Measurements from ENCODE around the gene FHL1.

Gene FHL1

DNA sequence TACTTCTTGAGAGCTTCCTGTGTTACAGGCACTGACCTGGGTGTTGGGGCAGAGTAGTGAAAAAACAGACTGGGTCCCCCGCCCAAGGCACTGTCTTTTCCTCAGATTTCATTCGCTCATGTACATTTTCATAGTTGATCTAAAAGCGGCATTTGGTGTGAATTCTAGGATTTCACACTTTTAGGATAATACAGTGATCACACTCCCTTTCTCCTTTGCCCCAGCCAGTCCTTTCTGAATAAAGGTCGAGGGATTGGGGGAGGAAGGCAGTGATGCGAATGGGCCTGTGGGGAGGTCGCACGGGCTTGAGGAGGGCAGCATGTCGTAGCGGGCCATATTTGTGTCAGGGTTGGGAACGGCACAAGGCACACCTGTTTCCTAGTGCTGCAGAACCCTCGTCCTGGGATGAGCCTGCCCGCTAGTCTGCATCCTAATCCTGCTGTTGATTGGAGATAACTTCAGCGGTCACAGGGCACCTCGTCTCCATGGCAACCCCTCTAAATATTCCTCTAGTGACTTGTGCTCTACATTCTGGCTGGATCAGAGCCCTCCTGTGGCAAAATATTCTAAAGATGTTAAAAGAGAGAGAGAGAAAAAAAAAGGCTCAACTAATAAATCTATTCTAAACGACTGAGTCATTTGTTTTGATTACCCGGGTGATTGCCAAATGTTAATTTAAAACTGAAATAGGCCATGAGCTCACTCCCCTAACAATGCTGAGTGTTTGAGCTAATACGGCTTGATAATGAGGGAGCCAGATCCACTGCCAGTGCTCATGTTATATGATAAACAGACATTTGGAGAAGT is 21.8 kb downstream of the FHL1 start:
- peak overlapping the region; percentile 92 for H3K27ac ChIP-seq (ENCODE audit: low read length)
- H3K4me1 ChIP-seq (ENCODE audit: control insufficient read depth in 1 of 2, insufficient read depth in 2 of 2, low read length in 2 of 2) = peaks cover 9 to 33% of the 10 kb centered on the region in 2 donors

GRCh38 chrX:136170139-136170800 is 22.9 kb downstream of the FHL1 start:
- H3K9me3 ChIP-seq (ENCODE audit: control insufficient read depth in 1 of 2, low read length in 2 of 2) = no peaks in the 10 kb centered on the region
- H3K4me1 ChIP-seq (ENCODE audit: control insufficient read depth in 1 of 2, insufficient read depth in 2 of 2, low read length in 2 of 2) = peaks cover 9 to 44% of the 10 kb centered on the region in 2 donors
- H3K27me3 ChIP-seq (ENCODE audit: low read depth, low read length) = no peaks in the 10 kb centered on the region
- H3K4me3 ChIP-seq (ENCODE audit: low read depth in 1 of 2, low read length in 2 of 2) = peak overlapping the region in 1 of 2 donors; percentile 28
- peak overlapping the region; percentile 90 for H3K27ac ChIP-seq (ENCODE audit: low read length)
- H3K36me3 ChIP-seq (ENCODE audit: control insufficient read depth in 1 of 2, insufficient read depth in 2 of 2, low read length in 2 of 2) = no peaks in the 10 kb centered on the region

More for the DNA sequence above, 21.8 kb downstream of the FHL1 start:
- Histone ChIP-seq H3K36me3 (ENCODE audit: control insufficient read depth in 1 of 2, insufficient read depth in 2 of 2, low read length in 2 of 2) (no peaks in the 10 kb centered on the region), H3K9me3 (ENCODE audit: control insufficient read depth in 1 of 2, low read length in 2 of 2) (no peaks in the 10 kb centered on the region), H3K27me3 (ENCODE audit: low read depth, low read length) (no peaks in the 10 kb centered on the region), H3K4me3 (ENCODE audit: low read depth in 1 of 2, low read length in 2 of 2) (peak overlapping the region in 1 of 2 donors; percentile 16)

DNA sequence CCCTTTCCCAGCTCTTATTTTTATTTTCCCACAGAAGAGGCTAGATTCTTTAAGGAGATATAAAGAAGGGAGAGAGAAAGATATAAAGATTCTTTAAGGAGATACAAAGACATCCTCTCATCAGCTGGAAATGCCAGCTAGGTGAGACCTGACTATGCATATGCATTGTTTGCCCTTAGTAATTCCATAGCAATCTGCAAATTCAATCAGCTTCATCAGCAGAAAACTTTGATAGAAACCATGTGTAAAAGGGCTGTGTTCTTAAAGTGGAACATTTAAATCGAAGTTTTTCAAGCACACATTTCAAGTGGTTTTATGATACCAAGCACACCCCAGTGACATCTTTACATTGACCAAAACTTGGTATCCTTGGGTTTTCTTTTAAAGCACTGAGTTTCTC is 24.1 kb downstream of the FHL1 start:
- no peaks in the 10 kb centered on the region for H3K27me3 ChIP-seq (ENCODE audit: low read depth, low read length)
- no peaks in the 10 kb centered on the region for H3K36me3 ChIP-seq (ENCODE audit: control insufficient read depth in 1 of 2, insufficient read depth in 2 of 2, low read length in 2 of 2)
- peak overlapping the region; percentile 90 for H3K27ac ChIP-seq (ENCODE audit: low read length)
- H3K9me3 ChIP-seq (ENCODE audit: control insufficient read depth in 1 of 2, low read length in 2 of 2) = no peaks in the 10 kb centered on the region
- H3K4me3 ChIP-seq (ENCODE audit: low read depth in 1 of 2, low read length in 2 of 2) = no peak overlapping the region
- peaks cover 5 to 44% of the 10 kb centered on the region in 2 donors for H3K4me1 ChIP-seq (ENCODE audit: control insufficient read depth in 1 of 2, insufficient read depth in 2 of 2, low read length in 2 of 2)

DNA sequence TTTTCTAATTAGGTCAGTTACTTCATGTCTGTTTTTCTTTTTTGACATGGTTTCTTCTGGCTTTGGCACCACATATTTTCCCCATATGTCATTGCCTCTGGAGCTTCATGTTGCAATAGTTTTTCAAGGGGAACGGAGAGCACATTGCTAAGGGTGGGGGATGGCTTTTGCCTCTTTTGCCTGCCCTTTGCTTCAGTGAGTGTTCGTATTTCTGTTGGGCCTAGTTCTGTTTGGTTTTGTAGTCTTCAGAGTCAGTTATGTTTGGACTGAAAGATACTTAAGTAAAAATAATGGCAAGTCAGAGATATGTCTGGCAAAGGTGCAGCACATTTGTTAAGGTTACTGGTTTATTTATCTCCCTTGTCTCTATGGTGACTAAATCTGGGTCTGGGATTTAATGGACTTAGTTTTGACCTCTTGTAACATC is 29.1 kb downstream of the FHL1 start:
- Histone ChIP-seq H3K27me3 (ENCODE audit: low read depth, low read length) (no peaks in the 10 kb centered on the region), H3K4me3 (ENCODE audit: low read depth in 1 of 2, low read length in 2 of 2) (no peak overlapping the region), H3K36me3 (ENCODE audit: control insufficient read depth in 1 of 2, insufficient read depth in 2 of 2, low read length in 2 of 2) (no peaks in the 10 kb centered on the region), H3K9me3 (ENCODE audit: control insufficient read depth in 1 of 2, low read length in 2 of 2) (no peaks in the 10 kb centered on the region), H3K27ac (ENCODE audit: low read length) (peak overlapping the region; percentile 91), H3K4me1 (ENCODE audit: control insufficient read depth in 1 of 2, insufficient read depth in 2 of 2, low read length in 2 of 2) (peaks cover 5 to 22% of the 10 kb centered on the region in 2 donors)

DNA sequence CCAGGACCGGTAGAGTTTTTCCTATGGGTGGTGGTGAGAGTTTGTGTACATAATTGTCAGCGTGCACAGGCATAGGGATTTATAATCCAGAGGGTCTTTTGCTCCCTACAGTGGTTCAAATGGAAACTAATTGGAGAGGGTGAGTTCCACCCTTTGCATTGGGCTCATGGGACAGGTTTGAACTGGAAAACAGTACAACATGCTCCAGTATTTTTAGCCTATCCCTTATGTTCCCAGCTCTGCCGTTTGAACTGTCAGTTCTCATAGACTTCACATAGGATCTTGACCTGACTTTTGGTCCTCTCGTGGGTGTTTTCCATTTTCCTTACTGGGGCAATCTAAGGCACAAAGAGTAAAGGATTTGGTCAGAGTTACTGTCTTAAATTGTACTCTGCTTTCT is 31.8 kb downstream of the FHL1 start:
- H3K36me3 ChIP-seq (ENCODE audit: control insufficient read depth in 1 of 2, insufficient read depth in 2 of 2, low read length in 2 of 2) = no peaks in the 10 kb centered on the region
- H3K9me3 ChIP-seq (ENCODE audit: control insufficient read depth in 1 of 2, low read length in 2 of 2) = no peaks in the 10 kb centered on the region
- H3K4me1 ChIP-seq (ENCODE audit: control insufficient read depth in 1 of 2, insufficient read depth in 2 of 2, low read length in 2 of 2) = peaks cover 5 to 15% of the 10 kb centered on the region in 2 donors
- H3K4me3 ChIP-seq (ENCODE audit: low read depth in 1 of 2, low read length in 2 of 2) = no peak overlapping the region
- H3K27me3 ChIP-seq (ENCODE audit: low read depth, low read length) = no peaks in the 10 kb centered on the region
- peak overlapping the region; percentile 60 for H3K27ac ChIP-seq (ENCODE audit: low read length)

GRCh38 chrX:136182414-136182813 is 35.1 kb downstream of the FHL1 start:
- no peak overlapping the region for H3K4me3 ChIP-seq (ENCODE audit: low read depth in 1 of 2, low read length in 2 of 2)
- H3K4me1 ChIP-seq (ENCODE audit: control insufficient read depth in 1 of 2, insufficient read depth in 2 of 2, low read length in 2 of 2) = peaks cover 3 to 7% of the 10 kb centered on the region in 2 donors
- H3K27ac ChIP-seq (ENCODE audit: low read length) = peak overlapping the region; percentile 39
- H3K9me3 ChIP-seq (ENCODE audit: control insufficient read depth in 1 of 2, low read length in 2 of 2) = no peaks in the 10 kb centered on the region
- no peaks in the 10 kb centered on the region for H3K36me3 ChIP-seq (ENCODE audit: control insufficient read depth in 1 of 2, insufficient read depth in 2 of 2, low read length in 2 of 2)
- no peaks in the 10 kb centered on the region for H3K27me3 ChIP-seq (ENCODE audit: low read depth, low read length)

DNA sequence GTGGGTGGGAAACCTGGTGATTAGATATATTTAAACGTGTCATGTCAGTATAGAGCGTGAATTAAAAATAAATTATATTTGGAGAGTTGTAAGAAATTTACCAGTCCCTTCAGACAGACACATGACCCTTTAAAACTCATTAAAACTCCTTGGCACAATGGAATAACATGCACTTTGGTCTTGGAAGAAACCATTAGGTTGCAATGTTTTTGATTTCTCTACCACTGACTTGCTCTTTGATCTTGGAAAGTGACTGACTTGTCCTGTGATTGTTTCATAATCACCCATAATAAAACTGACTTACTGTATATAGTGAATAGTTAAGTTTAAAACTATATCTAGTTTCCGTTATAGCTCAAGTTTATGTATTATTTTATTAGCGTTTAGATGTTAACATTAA is 35.8 kb downstream of the FHL1 start:
- H3K27me3 ChIP-seq (ENCODE audit: low read depth, low read length) = no peaks in the 10 kb centered on the region
- peaks cover 0 to 7% of the 10 kb centered on the region in 2 donors for H3K4me1 ChIP-seq (ENCODE audit: control insufficient read depth in 1 of 2, insufficient read depth in 2 of 2, low read length in 2 of 2)
- peak overlapping the region; percentile 58 for H3K27ac ChIP-seq (ENCODE audit: low read length)

DNA sequence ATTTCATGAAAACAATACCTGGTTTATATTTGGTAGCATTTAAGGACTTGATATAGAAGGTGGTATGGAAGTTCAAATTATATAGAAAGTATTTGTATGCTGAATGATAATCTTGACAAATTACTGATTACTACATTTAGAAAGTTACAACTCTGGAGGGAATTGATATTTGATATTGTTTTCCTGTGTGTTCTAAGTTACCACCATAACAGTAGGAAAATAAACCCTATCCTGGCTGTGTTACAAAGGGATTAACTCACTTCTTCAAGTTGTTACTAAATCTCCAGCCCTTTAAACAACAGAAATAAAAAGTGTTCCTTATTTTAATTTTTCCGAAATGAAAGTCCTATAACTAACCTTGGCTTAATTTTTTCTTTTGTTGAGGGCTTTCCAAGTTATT is 36.6 kb downstream of the FHL1 start:
- no peaks in the 10 kb centered on the region for H3K27me3 ChIP-seq (ENCODE audit: low read depth, low read length)
- H3K27ac ChIP-seq (ENCODE audit: low read length) = peak overlapping the region; percentile 58
- peaks cover 0 to 7% of the 10 kb centered on the region in 2 donors for H3K4me1 ChIP-seq (ENCODE audit: control insufficient read depth in 1 of 2, insufficient read depth in 2 of 2, low read length in 2 of 2)
- H3K36me3 ChIP-seq (ENCODE audit: control insufficient read depth in 1 of 2, insufficient read depth in 2 of 2, low read length in 2 of 2) = no peaks in the 10 kb centered on the region
- no peaks in the 10 kb centered on the region for H3K9me3 ChIP-seq (ENCODE audit: control insufficient read depth in 1 of 2, low read length in 2 of 2)
- peak overlapping the region in 1 of 2 donors; percentile 3 for H3K4me3 ChIP-seq (ENCODE audit: low read depth in 1 of 2, low read length in 2 of 2)

More for the DNA sequence above, 35.8 kb downstream of the FHL1 start:
- no peak overlapping the region for H3K4me3 ChIP-seq (ENCODE audit: low read depth in 1 of 2, low read length in 2 of 2)
- no peaks in the 10 kb centered on the region for H3K36me3 ChIP-seq (ENCODE audit: control insufficient read depth in 1 of 2, insufficient read depth in 2 of 2, low read length in 2 of 2)
- H3K9me3 ChIP-seq (ENCODE audit: control insufficient read depth in 1 of 2, low read length in 2 of 2) = no peaks in the 10 kb centered on the region

GRCh38 chrX:136185401-136186022 is 38.2 kb downstream of the FHL1 start:
- no peak overlapping the region for H3K4me3 ChIP-seq (ENCODE audit: low read depth in 1 of 2, low read length in 2 of 2)
- no peaks in the 10 kb centered on the region for H3K27me3 ChIP-seq (ENCODE audit: low read depth, low read length)
- peaks cover 0 to 14% of the 10 kb centered on the region in 2 donors for H3K4me1 ChIP-seq (ENCODE audit: control insufficient read depth in 1 of 2, insufficient read depth in 2 of 2, low read length in 2 of 2)
- H3K27ac ChIP-seq (ENCODE audit: low read length) = peak overlapping the region; percentile 64
- no peaks in the 10 kb centered on the region for H3K9me3 ChIP-seq (ENCODE audit: control insufficient read depth in 1 of 2, low read length in 2 of 2)
- H3K36me3 ChIP-seq (ENCODE audit: control insufficient read depth in 1 of 2, insufficient read depth in 2 of 2, low read length in 2 of 2) = no peaks in the 10 kb centered on the region

DNA sequence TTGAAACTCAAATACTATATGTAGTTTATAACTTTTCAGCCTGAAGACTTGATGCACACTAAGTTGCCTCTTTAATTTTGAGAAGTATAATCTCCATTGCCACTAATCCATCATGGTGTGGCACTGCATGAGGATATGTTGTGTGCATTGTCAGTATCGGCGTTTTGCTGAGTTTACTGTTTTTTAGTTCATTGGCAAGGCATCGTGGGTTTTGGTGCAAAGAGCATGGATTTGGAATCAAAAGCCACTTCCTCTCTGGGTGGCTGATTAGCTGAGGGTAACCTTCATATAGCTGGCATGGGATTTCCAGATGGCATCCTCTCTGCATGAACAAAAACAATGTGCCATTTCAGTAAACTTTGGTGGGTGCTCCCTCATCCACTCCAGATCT is 38.7 kb downstream of the FHL1 start:
- H3K9me3 ChIP-seq (ENCODE audit: control insufficient read depth in 1 of 2, low read length in 2 of 2) = no peaks in the 10 kb centered on the region
- no peaks in the 10 kb centered on the region for H3K36me3 ChIP-seq (ENCODE audit: control insufficient read depth in 1 of 2, insufficient read depth in 2 of 2, low read length in 2 of 2)
- peaks cover 0 to 19% of the 10 kb centered on the region in 2 donors for H3K4me1 ChIP-seq (ENCODE audit: control insufficient read depth in 1 of 2, insufficient read depth in 2 of 2, low read length in 2 of 2)
- no peaks in the 10 kb centered on the region for H3K27me3 ChIP-seq (ENCODE audit: low read depth, low read length)
- H3K27ac ChIP-seq (ENCODE audit: low read length) = peak overlapping the region; percentile 45
- H3K4me3 ChIP-seq (ENCODE audit: low read depth in 1 of 2, low read length in 2 of 2) = no peak overlapping the region

DNA sequence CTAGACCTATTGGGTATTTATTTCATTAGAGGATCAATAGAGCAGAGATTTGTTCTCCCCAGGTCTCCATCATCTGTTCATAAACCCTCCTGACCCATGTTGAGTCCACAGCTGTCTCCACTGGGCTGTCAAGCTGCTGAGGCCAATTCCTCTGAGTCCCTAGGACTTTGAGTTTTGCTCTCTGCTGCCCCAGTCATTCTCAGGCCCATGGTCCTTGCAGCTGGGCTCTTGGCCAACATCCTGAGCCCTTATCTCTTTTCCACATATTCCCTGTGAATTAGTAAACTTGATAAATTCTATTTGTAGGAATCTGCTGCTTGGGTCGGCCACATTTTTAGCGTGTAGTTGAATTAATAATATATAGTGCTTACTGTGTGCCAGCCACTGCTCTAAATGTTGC is 41.9 kb downstream of the FHL1 start:
- Histone ChIP-seq H3K4me1 (ENCODE audit: control insufficient read depth in 1 of 2, insufficient read depth in 2 of 2, low read length in 2 of 2) (peaks cover 3 to 38% of the 10 kb centered on the region in 2 donors), H3K27ac (ENCODE audit: low read length) (no peak overlapping the region), H3K36me3 (ENCODE audit: control insufficient read depth in 1 of 2, insufficient read depth in 2 of 2, low read length in 2 of 2) (no peaks in the 10 kb centered on the region), H3K27me3 (ENCODE audit: low read depth, low read length) (no peaks in the 10 kb centered on the region), H3K4me3 (ENCODE audit: low read depth in 1 of 2, low read length in 2 of 2) (no peak overlapping the region), H3K9me3 (ENCODE audit: control insufficient read depth in 1 of 2, low read length in 2 of 2) (no peaks in the 10 kb centered on the region)

All from muscle layer of duodenum (tissue), 2 donors.